ENCODE measurements around the gene SNX8. TPM values are rescaled to one million over a fixed set of nuclear protein-coding genes. Genes with fewer than 3 reads are reported as not detected.

Gene SNX8
- total RNA-seq, 1 donor from 2014 or later = 12.5 TPM

DNA sequence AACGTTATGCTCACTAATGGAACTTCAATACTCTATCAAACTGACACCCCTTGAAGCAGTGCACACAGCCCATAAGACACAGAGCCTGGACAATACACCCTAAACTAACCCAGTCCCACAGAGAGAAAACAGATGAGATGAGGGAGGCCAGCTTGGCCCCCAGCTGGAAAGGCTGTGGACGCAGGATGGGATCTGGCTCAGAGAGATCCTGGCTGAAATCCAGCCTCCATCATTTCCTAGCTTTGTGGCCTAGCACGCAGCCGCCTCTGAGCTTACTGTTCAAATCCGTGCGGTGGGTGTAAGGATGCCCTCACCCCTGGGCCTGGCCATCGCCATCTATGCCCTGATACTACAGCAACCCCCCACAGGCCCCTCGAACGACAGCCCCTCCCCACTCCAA, 32.7 kb downstream of the SNX8 start:
- Histone ChIP-seq H3K4me3 (ENCODE audit: low read length in 3 of 3) (no peak overlapping the region), H3K9ac (ENCODE audit: low read depth in 1 of 3, low read length in 3 of 3) (peak overlapping the region in 2 of 3 donors; percentile 23 to 62), H3K27ac (ENCODE audit: low read depth, low read length) (no peak overlapping the region)

GRCh38 chr7:2280424-2280823, 33.8 kb downstream of the SNX8 start:
- Histone ChIP-seq H3K4me1 (ENCODE audit: control insufficient read depth in 3 of 3, insufficient read depth in 3 of 3, low read length in 3 of 3) (peaks cover 0 to 9% (median 4%) of the 10 kb centered on the region in 3 donors), H3K27me3 (ENCODE audit: control insufficient read depth in 3 of 3, insufficient read depth in 3 of 3, low read length in 3 of 3) (no peaks in the 10 kb centered on the region), H3K27ac (ENCODE audit: low read depth, low read length) (no peak overlapping the region), H3K9ac (ENCODE audit: low read depth in 1 of 3, low read length in 3 of 3) (no peak overlapping the region), H3K36me3 (ENCODE audit: control insufficient read depth in 3 of 3, insufficient read depth in 3 of 3, low read length in 3 of 3) (peaks cover 2 to 10% (median 3%) of the 10 kb centered on the region in 3 donors), H3K9me3 (ENCODE audit: control insufficient read depth in 3 of 3, low read length in 3 of 3) (no peaks in the 10 kb centered on the region), H3K4me3 (ENCODE audit: low read length in 3 of 3) (no peak overlapping the region)

More for the DNA sequence above, 32.7 kb downstream of the SNX8 start:
- Histone ChIP-seq H3K36me3 (ENCODE audit: control insufficient read depth in 3 of 3, insufficient read depth in 3 of 3, low read length in 3 of 3) (peaks cover 2 to 10% (median 3%) of the 10 kb centered on the region in 3 donors), H3K9me3 (ENCODE audit: control insufficient read depth in 3 of 3, low read length in 3 of 3) (no peaks in the 10 kb centered on the region), H3K27me3 (ENCODE audit: control insufficient read depth in 3 of 3, insufficient read depth in 3 of 3, low read length in 3 of 3) (no peaks in the 10 kb centered on the region), H3K4me1 (ENCODE audit: control insufficient read depth in 3 of 3, insufficient read depth in 3 of 3, low read length in 3 of 3) (peaks cover 0 to 9% (median 4%) of the 10 kb centered on the region in 3 donors)

DNA sequence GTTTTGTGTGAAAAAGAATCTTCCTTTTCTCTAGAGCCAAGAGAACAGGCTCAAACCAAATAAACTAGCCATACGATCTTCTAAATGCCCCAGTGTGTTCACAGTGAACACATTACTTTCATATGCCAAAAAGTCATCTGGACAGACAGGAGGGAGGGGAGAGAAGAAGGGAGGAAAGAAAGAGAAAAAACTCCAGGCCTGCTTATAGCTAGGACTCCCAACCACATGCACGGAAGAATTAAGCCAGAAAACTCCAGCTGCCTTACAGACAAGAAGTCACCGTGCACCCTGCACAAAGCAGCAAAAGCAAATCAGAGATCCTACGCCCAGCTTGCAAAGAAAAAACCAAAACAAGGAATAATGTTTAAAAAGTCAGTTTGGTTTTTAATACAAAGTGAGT, 34.3 kb downstream of the SNX8 start:
- Histone ChIP-seq H3K36me3 (ENCODE audit: control insufficient read depth in 3 of 3, insufficient read depth in 3 of 3, low read length in 3 of 3) (peaks cover 2 to 13% (median 3%) of the 10 kb centered on the region in 3 donors), H3K9ac (ENCODE audit: low read depth in 1 of 3, low read length in 3 of 3) (no peak overlapping the region), H3K27me3 (ENCODE audit: control insufficient read depth in 3 of 3, insufficient read depth in 3 of 3, low read length in 3 of 3) (no peaks in the 10 kb centered on the region), H3K4me3 (ENCODE audit: low read length in 3 of 3) (no peak overlapping the region), H3K4me1 (ENCODE audit: control insufficient read depth in 3 of 3, insufficient read depth in 3 of 3, low read length in 3 of 3) (peaks cover 0 to 9% (median 4%) of the 10 kb centered on the region in 3 donors), H3K9me3 (ENCODE audit: control insufficient read depth in 3 of 3, low read length in 3 of 3) (no peaks in the 10 kb centered on the region), H3K27ac (ENCODE audit: low read depth, low read length) (no peak overlapping the region)

GRCh38 chr7:2278026-2278425, 36.2 kb downstream of the SNX8 start:
- peaks cover 0 to 9% (median 4%) of the 10 kb centered on the region in 3 donors for H3K4me1 ChIP-seq (ENCODE audit: control insufficient read depth in 3 of 3, insufficient read depth in 3 of 3, low read length in 3 of 3)
- H3K27me3 ChIP-seq (ENCODE audit: control insufficient read depth in 3 of 3, insufficient read depth in 3 of 3, low read length in 3 of 3) = no peaks in the 10 kb centered on the region
- no peaks in the 10 kb centered on the region for H3K9me3 ChIP-seq (ENCODE audit: control insufficient read depth in 3 of 3, low read length in 3 of 3)
- H3K36me3 ChIP-seq (ENCODE audit: control insufficient read depth in 3 of 3, insufficient read depth in 3 of 3, low read length in 3 of 3) = peaks cover 8 to 20% (median 12%) of the 10 kb centered on the region in 3 donors
- no peak overlapping the region for H3K27ac ChIP-seq (ENCODE audit: low read depth, low read length)
- H3K4me3 ChIP-seq (ENCODE audit: low read length in 3 of 3) = no peak overlapping the region
- no peak overlapping the region for H3K9ac ChIP-seq (ENCODE audit: low read depth in 1 of 3, low read length in 3 of 3)

- Histone ChIP-seq H3K36me3 (ENCODE audit: control insufficient read depth in 3 of 3, insufficient read depth in 3 of 3, low read length in 3 of 3) (peaks cover 9 to 20% (median 18%) of the 10 kb centered on the region in 3 donors), H3K27ac (ENCODE audit: low read depth, low read length) (no peak overlapping the region), H3K9ac (ENCODE audit: low read depth in 1 of 3, low read length in 3 of 3) (no peak overlapping the region), H3K9me3 (ENCODE audit: control insufficient read depth in 3 of 3, low read length in 3 of 3) (no peaks in the 10 kb centered on the region), H3K4me3 (ENCODE audit: low read length in 3 of 3) (no peak overlapping the region), H3K4me1 (ENCODE audit: control insufficient read depth in 3 of 3, insufficient read depth in 3 of 3, low read length in 3 of 3) (no peaks in the 10 kb centered on the region), H3K27me3 (ENCODE audit: control insufficient read depth in 3 of 3, insufficient read depth in 3 of 3, low read length in 3 of 3) (no peaks in the 10 kb centered on the region)
Measured at GRCh38 chr7:2276107-2276506, 38.1 kb downstream of the SNX8 start.

- Histone ChIP-seq H3K4me3 (ENCODE audit: low read length in 3 of 3) (no peak overlapping the region), H3K4me1 (ENCODE audit: control insufficient read depth in 3 of 3, insufficient read depth in 3 of 3, low read length in 3 of 3) (no peaks in the 10 kb centered on the region), H3K9me3 (ENCODE audit: control insufficient read depth in 3 of 3, low read length in 3 of 3) (no peaks in the 10 kb centered on the region), H3K9ac (ENCODE audit: low read depth in 1 of 3, low read length in 3 of 3) (no peak overlapping the region), H3K27ac (ENCODE audit: low read depth, low read length) (no peak overlapping the region), H3K27me3 (ENCODE audit: control insufficient read depth in 3 of 3, insufficient read depth in 3 of 3, low read length in 3 of 3) (no peaks in the 10 kb centered on the region), H3K36me3 (ENCODE audit: control insufficient read depth in 3 of 3, insufficient read depth in 3 of 3, low read length in 3 of 3) (peaks cover 10 to 23% (median 20%) of the 10 kb centered on the region in 3 donors)
Measured at GRCh38 chr7:2275101-2275500, 39.1 kb downstream of the SNX8 start.

DNA sequence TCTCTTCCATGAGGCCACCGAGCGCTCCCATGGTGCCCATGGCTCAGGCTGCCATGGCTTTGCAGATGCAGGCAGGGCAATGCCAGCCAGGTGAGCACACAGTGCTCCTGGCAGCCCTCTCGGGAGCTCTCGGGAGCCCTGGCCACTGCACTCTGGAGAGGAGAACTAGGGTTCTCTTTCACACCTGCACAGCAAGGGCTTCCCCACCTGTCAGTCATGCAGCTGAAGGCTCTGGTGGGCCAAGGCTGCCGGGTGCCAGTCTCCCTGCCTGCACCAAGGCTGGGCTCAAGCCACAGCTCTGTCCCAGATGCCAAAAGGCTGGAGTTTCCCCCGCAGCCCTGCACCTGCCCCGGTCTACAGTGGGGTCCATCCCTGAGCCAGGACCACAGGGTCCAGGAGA, 39.6 kb downstream of the SNX8 start:
- peaks cover 0 to 3% (median 3%) of the 10 kb centered on the region in 3 donors for H3K4me1 ChIP-seq (ENCODE audit: control insufficient read depth in 3 of 3, insufficient read depth in 3 of 3, low read length in 3 of 3)
- H3K4me3 ChIP-seq (ENCODE audit: low read length in 3 of 3) = no peak overlapping the region
- H3K36me3 ChIP-seq (ENCODE audit: control insufficient read depth in 3 of 3, insufficient read depth in 3 of 3, low read length in 3 of 3) = peaks cover 10 to 23% (median 20%) of the 10 kb centered on the region in 3 donors
- H3K27me3 ChIP-seq (ENCODE audit: control insufficient read depth in 3 of 3, insufficient read depth in 3 of 3, low read length in 3 of 3) = no peaks in the 10 kb centered on the region
- no peaks in the 10 kb centered on the region for H3K9me3 ChIP-seq (ENCODE audit: control insufficient read depth in 3 of 3, low read length in 3 of 3)
- no peak overlapping the region for H3K9ac ChIP-seq (ENCODE audit: low read depth in 1 of 3, low read length in 3 of 3)
- no peak overlapping the region for H3K27ac ChIP-seq (ENCODE audit: low read depth, low read length)

DNA sequence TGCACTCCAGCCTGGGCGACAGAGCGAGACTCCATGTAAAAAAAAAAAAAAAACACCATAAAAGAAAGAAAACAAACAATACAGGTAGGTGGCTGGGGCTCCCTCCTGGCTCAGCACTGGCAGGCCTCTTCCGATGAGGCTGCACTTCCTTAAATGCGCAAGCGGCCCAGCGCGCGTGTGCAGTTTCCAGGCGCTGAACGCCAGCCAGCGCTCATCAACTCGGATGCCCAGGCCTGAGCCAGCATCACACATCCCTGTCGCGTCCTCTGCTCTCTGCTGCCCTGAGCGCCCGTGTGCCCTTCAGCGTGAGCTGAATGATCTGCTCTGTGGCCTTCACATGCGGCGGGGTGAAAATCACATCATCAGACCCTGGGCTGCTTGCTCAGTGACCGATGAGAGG, 40.4 kb downstream of the SNX8 start:
- Histone ChIP-seq H3K27me3 (ENCODE audit: control insufficient read depth in 3 of 3, insufficient read depth in 3 of 3, low read length in 3 of 3) (no peaks in the 10 kb centered on the region), H3K4me1 (ENCODE audit: control insufficient read depth in 3 of 3, insufficient read depth in 3 of 3, low read length in 3 of 3) (peaks cover 0 to 5% (median 5%) of the 10 kb centered on the region in 3 donors), H3K4me3 (ENCODE audit: low read length in 3 of 3) (no peak overlapping the region), H3K9me3 (ENCODE audit: control insufficient read depth in 3 of 3, low read length in 3 of 3) (no peaks in the 10 kb centered on the region), H3K36me3 (ENCODE audit: control insufficient read depth in 3 of 3, insufficient read depth in 3 of 3, low read length in 3 of 3) (peaks cover 10 to 23% (median 20%) of the 10 kb centered on the region in 3 donors), H3K27ac (ENCODE audit: low read depth, low read length) (no peak overlapping the region), H3K9ac (ENCODE audit: low read depth in 1 of 3, low read length in 3 of 3) (no peak overlapping the region)

DNA sequence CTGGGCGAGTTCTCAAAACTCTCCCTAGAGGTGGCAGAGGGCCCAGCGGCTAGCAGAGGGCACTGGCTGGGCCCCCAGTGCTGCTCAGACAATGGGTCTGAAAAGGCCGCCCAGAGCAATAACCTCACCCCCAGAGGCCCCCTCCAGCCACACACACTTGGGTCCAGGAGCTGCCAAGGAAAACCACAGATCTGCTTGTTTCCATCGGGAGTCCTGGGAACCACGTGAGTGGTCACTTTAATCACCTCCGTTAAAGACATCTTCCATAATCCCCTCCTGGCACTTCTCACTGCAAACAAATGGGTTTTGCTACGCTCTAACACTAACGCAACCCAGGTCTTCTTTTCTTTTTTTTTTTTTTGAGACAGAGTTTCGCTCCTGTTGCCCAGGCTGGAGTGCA, 42.2 kb downstream of the SNX8 start:
- Histone ChIP-seq H3K27ac (ENCODE audit: low read depth, low read length) (no peak overlapping the region), H3K9ac (ENCODE audit: low read depth in 1 of 3, low read length in 3 of 3) (no peak overlapping the region), H3K27me3 (ENCODE audit: control insufficient read depth in 3 of 3, insufficient read depth in 3 of 3, low read length in 3 of 3) (no peaks in the 10 kb centered on the region), H3K9me3 (ENCODE audit: control insufficient read depth in 3 of 3, low read length in 3 of 3) (no peaks in the 10 kb centered on the region), H3K4me1 (ENCODE audit: control insufficient read depth in 3 of 3, insufficient read depth in 3 of 3, low read length in 3 of 3) (peaks cover 0 to 5% (median 5%) of the 10 kb centered on the region in 3 donors), H3K36me3 (ENCODE audit: control insufficient read depth in 3 of 3, insufficient read depth in 3 of 3, low read length in 3 of 3) (peaks cover 7 to 17% (median 16%) of the 10 kb centered on the region in 3 donors), H3K4me3 (ENCODE audit: low read length in 3 of 3) (no peak overlapping the region)

GRCh38 chr7:2271273-2272026, 42.8 kb downstream of the SNX8 start:
- Histone ChIP-seq H3K9me3 (ENCODE audit: control insufficient read depth in 3 of 3, low read length in 3 of 3) (no peaks in the 10 kb centered on the region), H3K36me3 (ENCODE audit: control insufficient read depth in 3 of 3, insufficient read depth in 3 of 3, low read length in 3 of 3) (peaks cover 7 to 17% (median 13%) of the 10 kb centered on the region in 3 donors), H3K27ac (ENCODE audit: low read depth, low read length) (no peak overlapping the region), H3K27me3 (ENCODE audit: control insufficient read depth in 3 of 3, insufficient read depth in 3 of 3, low read length in 3 of 3) (no peaks in the 10 kb centered on the region), H3K4me3 (ENCODE audit: low read length in 3 of 3) (no peak overlapping the region), H3K4me1 (ENCODE audit: control insufficient read depth in 3 of 3, insufficient read depth in 3 of 3, low read length in 3 of 3) (peaks cover 0 to 5% (median 5%) of the 10 kb centered on the region in 3 donors), H3K9ac (ENCODE audit: low read depth in 1 of 3, low read length in 3 of 3) (no peak overlapping the region)

All from skeletal muscle tissue (tissue), 4 donors.